Measurements from ENCODE around the gene TPK1. TPM values are rescaled to one million over a fixed set of nuclear protein-coding genes. Genes with fewer than 3 reads are reported as not detected.

Gene TPK1
- polyA plus RNA-seq, 1 of the 3 experiments (the other 2 are of a cell fraction): 3.3 TPM

DNA sequence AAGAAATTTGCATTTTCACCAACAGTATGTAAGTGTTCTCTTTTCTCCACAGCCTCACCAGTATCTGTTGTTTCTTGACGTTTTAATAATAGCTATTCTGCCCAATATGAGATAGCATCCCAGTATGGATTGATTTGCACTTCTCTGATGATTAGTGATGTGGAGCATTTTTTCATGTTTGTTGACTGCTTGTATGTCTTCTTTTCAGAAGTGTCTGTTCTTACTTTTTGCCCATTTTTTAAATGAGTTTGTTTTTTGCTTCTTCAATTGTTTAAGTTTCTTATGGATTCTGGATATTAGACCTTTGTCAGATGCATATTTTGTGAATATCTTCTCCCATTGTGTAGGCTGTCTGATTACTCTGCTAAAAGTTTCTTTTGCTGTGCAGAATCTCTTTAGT lies 12.2 kb upstream of the TPK1 start:
- TF ChIP-seq POLR2AphosphoS5 (IDR thresholded peaks at IDR 0.05; ENCODE audit: low read depth, low read length) (no peak), CHD2 (IDR thresholded peaks at IDR 0.05; ENCODE audit: low read length, partially characterized antibody) (no peak), TAF1 (IDR thresholded peaks at IDR 0.05; ENCODE audit: borderline replicate concordance, low read depth, low read length) (no peak), TEAD4 (IDR thresholded peaks at IDR 0.05; ENCODE audit: borderline replicate concordance, insufficient read depth) (no peak), NFIC (IDR thresholded peaks at IDR 0.05; ENCODE audit: borderline replicate concordance) (no peak), MXI1 (IDR thresholded peaks at IDR 0.05; ENCODE audit: low read depth, low read length) (no peak), FOXJ3 (CRISPR knock-in tag; IDR thresholded peaks at IDR 0.05) (no peak), GABPA (IDR thresholded peaks at IDR 0.05; ENCODE audit: low read depth) (no peak), GATA2 (CRISPR knock-in tag; IDR thresholded peaks at IDR 0.05) (no peak), SMC3 (IDR thresholded peaks at IDR 0.05; ENCODE audit: low read depth, low read length) (no peak), TCF12 (IDR thresholded peaks at IDR 0.05) (no peak), RAD21 (IDR thresholded peaks at IDR 0.05; ENCODE audit: low read length) (no peak), ELF1 (IDR thresholded peaks at IDR 0.05) (no peak), FOXM1 (IDR thresholded peaks at IDR 0.05; ENCODE audit: low read depth) (no peak), EZH2phosphoT487 (IDR thresholded peaks at IDR 0.05; ENCODE audit: borderline replicate concordance, low read depth) (no peak), NRF1 (IDR thresholded peaks at IDR 0.05; ENCODE audit: low read depth, low read length) (no peak), RXRA (IDR thresholded peaks at IDR 0.05; ENCODE audit: borderline replicate concordance, low read depth) (no peak)
- TF ChIP-seq, protein P1, sequence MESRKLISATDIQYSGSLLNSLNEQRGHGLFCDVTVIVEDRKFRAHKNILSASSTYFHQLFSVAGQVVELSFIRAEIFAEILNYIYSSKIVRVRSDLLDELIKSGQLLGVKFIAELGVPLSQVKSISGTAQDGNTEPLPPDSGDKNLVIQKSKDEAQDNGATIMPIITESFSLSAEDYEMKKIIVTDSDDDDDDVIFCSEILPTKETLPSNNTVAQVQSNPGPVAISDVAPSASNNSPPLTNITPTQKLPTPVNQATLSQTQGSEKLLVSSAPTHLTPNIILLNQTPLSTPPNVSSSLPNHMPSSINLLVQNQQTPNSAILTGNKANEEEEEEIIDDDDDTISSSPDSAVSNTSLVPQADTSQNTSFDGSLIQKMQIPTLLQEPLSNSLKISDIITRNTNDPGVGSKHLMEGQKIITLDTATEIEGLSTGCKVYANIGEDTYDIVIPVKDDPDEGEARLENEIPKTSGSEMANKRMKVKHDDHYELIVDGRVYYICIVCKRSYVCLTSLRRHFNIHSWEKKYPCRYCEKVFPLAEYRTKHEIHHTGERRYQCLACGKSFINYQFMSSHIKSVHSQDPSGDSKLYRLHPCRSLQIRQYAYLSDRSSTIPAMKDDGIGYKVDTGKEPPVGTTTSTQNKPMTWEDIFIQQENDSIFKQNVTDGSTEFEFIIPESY (IDR thresholded peaks at IDR 0.05; ENCODE audit: borderline replicate concordance, low read depth): no peak
- TF ChIP-seq, protein P2, sequence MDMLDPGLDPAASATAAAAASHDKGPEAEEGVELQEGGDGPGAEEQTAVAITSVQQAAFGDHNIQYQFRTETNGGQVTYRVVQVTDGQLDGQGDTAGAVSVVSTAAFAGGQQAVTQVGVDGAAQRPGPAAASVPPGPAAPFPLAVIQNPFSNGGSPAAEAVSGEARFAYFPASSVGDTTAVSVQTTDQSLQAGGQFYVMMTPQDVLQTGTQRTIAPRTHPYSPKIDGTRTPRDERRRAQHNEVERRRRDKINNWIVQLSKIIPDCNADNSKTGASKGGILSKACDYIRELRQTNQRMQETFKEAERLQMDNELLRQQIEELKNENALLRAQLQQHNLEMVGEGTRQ (IDR thresholded peaks at IDR 0.05; ENCODE audit: borderline replicate concordance, low read depth, low read length): no peak
- H2AFZ ChIP-seq (ENCODE audit: low read depth): no peak overlapping the region
- H3F3A ChIP-seq (replicated peaks; ENCODE audit: insufficient read depth): peaks cover 4% of the 10 kb centered on the region
- no peaks in the 10 kb centered on the region for H3K9me3 ChIP-seq
- no peak overlapping the region for H3K4me3 ChIP-seq (ENCODE audit: low read depth in 2 of 2, low read length in 1 of 2)
- H3K9ac ChIP-seq: no peak overlapping the region
- no peak overlapping the region for H3K4me2 ChIP-seq
- 5% methylated on average over 1 of the region's 1 CpG for WGBS (ENCODE audit: low lambda C conversion rate)
- H4K20me1 ChIP-seq (ENCODE audit: insufficient read depth): no peaks in the 10 kb centered on the region
- no peak for DNase-seq
- H3K9me2 ChIP-seq: 0 out of 2 replicates have a peak, but pooled peaks cover 4% of the 10 kb centered on the region
- no peaks in the 10 kb centered on the region for H3K36me3 ChIP-seq (replicated peaks in 1 of 2; ENCODE audit: control insufficient read depth in 1 of 2, insufficient read depth in 2 of 2, low read length in 1 of 2)
- CTCF ChIA-PET: no interaction called here
- H3K79me2 ChIP-seq (ENCODE audit: insufficient read depth): no peaks in the 10 kb centered on the region
- no peaks in the 10 kb centered on the region for H3K4me1 ChIP-seq (ENCODE audit: control insufficient read depth in 1 of 2, insufficient read depth in 2 of 2, low read depth in 1 of 2, low read length in 1 of 2)
- POLR2A ChIA-PET: no interaction called here
- no peak overlapping the region for H3K27ac ChIP-seq (ENCODE audit: low read depth in 2 of 2, low read length in 1 of 2)
- H3K27me3 ChIP-seq (ENCODE audit: insufficient read depth): peaks cover 7% of the 10 kb centered on the region; the same call in 1 of the 2 replicates
